ENCODE measurements around the gene RPL29.
"Not testable (repeated sequence)": the region's sequence is repeated elsewhere in the genome, so short reads cannot be mapped to it uniquely, and the experiment has no call there.

The RPL29 gene

GRCh38 chr3:52006017-52006819, 10.5 kb upstream of the RPL29 start:
- no peak for DNase-seq (ENCODE audit: low read depth, low spot score)

DNA sequence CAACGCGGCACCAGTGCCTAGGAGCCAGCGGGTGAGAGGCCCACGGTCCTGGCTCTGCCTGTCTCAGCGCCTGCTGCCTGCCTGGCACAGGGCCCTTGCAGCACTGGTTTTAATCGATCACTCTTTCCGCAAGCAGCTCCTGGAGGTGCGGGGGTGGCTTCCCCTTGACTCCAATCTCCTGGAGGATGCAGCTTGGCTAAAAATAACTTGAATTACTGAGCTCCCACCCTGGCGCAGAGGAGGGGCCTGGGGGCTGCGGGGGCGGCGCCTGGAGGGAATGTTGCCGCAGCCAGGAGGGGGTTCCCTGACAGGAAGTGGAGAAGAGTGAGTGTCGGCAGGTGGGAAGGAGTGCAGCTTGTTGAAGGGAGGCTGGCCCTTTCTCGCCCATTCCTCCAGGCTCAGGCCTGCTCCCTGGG, 9.9 kb upstream of the RPL29 start:
- DNase-seq (ENCODE audit: low read depth, low spot score): peak; percentile 59

GRCh38 chr3:52004906-52005395, 9.3 kb upstream of the RPL29 start:
- DNase-seq (ENCODE audit: low read depth, low spot score): no peak

- peak; percentile 77 for DNase-seq (ENCODE audit: low read depth, low spot score)
These were observed 8.6 kb upstream of the RPL29 start for GRCh38 chr3:52004163-52004787.

DNA sequence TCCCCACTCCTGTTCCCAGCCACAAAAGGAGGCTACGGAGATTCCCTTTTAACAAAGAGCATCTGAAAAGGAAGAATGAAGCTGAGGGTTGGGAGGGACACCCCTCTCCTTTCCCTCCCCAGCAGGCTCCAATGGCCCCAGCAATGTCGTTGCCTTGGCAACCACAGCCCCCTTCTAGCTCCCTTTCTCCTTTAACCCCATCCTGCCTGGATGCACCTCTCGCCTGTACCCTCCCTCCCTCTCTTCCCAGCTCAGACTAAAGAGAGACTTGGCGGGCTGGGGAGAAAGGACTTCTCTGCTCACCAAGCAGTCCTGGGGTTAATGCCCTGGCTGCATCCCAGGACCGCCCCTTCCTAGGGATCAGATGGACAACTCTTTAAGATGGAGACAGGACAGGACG, 7.1 kb upstream of the RPL29 start:
- DNase-seq (ENCODE audit: low read depth, low spot score): no peak

DNA sequence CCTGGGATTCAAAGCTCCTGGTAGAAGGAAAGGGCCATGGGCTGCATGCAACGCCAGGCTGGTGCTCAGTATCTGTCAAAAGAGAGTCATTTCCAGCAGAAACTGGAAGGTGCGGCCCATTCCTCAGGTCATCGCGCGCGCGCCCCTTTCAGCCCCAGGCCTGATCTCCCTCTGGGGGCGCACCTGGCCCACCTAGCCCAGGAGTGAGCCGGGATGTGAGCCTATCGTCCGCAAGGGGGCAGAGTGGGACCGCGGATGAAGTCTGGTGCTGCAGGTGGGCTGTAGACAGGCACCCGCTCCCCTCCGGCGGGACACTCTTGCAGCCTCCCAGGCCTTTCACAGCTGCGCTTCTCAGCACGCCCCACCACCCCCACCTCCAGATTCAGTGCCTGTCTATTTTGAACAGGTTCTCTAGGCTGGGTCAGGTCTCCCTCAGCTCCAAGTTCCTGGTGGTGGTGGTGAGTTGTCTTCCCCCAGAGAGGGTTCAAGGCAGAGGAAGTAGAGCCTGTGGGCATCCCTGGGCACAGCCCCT, 5.8 kb upstream of the RPL29 start:
- DNase-seq (ENCODE audit: low read depth, low spot score): peak; percentile 85

DNA sequence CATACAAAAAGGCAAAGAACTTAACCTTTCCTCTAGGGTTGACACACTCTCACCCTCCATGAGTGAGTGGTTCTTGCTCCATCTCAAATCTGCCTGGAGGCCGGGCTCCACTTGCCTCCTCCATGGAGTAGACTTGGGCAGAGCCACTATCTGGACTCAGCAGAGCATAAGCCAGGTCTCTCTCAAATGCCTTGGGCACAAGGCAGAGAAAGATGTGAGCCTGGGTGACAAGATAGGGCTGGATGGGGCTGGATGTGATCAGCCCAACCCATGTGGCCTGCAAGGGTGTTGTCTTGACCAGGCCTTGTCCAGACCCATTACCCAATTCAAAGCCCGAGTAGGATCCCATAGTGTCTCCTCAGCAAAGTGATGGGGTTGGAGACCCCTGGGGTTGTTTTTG, 4.2 kb upstream of the RPL29 start:
- no peak for DNase-seq (ENCODE audit: low read depth, low spot score)

- DNase-seq (ENCODE audit: low read depth, low spot score): no peak
These were observed 3.1 kb upstream of the RPL29 start for GRCh38 chr3:51998774-51999173.

DNA sequence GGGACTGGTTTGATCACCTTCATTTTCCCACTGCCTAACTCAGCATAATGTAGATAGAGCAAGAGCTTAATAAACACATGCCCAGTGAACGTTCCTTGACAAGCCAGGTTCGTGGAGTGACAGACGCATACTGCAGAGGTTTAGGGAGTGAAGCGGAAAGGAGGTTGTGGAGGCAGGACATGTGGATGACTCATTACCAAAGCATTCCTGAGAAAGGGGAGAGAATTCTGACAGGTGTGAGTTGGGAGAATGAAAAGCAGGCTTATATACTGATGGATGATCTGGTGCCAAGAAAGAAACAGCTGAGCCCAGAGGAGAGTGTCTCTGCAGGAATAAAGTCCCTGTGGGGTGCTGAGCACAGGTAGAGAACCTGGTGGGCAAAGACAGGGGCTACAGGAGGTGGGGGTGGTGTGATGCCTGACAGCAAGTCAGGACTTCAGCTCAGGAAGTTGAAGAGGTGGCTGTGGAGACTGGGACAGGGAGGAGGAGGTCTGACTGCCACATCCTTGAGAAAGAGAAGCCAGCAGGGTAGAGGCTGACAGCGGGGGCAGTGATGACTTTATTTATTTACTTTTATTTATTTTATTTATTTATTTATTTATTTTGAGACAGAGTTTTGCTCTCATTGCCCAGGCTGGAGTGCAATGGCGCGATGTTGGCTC, 2.4 kb upstream of the RPL29 start:
- DNase-seq (ENCODE audit: low read depth, low spot score): peak; percentile 58

- no peak for DNase-seq (ENCODE audit: low read depth, low spot score)
These were observed 1.5 kb upstream of the RPL29 start for GRCh38 chr3:51997172-51997571.

GRCh38 chr3:51994530-51994929, 1.2 kb downstream of the RPL29 start:
- no peak for DNase-seq (ENCODE audit: low read depth, low spot score)

DNA sequence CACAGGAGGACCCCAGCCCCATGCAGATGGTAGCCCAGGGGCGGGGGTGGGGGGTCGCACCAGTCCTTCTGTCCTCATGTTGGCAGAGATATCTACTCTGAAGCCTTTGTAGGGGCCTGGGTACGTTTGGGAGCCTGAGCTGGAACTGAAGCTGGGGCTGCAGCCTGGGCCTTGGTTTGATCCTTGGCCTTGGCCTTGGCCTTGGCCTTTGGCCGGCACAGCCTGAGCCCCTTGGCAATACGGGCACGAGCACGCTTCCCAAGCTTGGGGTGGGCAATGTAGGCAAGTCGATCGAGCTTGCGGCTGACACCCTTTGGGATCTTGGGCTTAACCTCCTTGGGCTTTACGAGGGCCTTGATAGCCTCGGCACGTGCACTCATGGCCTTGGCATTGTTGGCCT, 2.0 kb downstream of the RPL29 start:
- not testable (repeated sequence) for DNase-seq (ENCODE audit: low read depth, low spot score)

GRCh38 chr3:51992017-51992682, 3.5 kb downstream of the RPL29 start:
- DNase-seq (ENCODE audit: low read depth, low spot score): no peak

DNA sequence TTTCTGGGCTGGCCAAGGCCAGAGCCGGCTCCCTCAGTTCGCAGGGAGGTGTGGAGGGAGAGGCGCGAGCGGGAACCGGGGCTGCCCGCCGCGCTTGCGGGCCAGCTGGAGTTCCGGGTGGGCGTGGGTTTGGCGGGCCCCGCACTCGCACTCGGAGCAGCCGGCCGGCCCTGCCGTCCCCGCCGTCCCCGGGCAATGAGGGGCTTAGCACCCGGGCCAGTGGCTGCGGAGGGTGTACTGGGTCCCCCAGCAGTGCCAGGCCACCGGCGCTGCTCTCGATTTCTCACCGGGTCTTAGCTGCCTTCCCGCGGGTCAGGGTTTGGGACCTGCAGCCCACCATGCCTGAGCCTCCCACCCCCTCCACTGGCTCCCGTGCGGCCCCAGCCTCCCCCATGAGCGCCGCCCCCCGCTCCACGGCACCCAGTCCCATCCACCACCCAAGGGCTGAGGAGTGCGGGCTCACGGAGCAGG, 5.2 kb downstream of the RPL29 start:
- not testable (repeated sequence) for DNase-seq (ENCODE audit: low read depth, low spot score)

- no peak for DNase-seq (ENCODE audit: low read depth, low spot score)
These were observed 7.2 kb downstream of the RPL29 start for GRCh38 chr3:51988286-51989146.

DNA sequence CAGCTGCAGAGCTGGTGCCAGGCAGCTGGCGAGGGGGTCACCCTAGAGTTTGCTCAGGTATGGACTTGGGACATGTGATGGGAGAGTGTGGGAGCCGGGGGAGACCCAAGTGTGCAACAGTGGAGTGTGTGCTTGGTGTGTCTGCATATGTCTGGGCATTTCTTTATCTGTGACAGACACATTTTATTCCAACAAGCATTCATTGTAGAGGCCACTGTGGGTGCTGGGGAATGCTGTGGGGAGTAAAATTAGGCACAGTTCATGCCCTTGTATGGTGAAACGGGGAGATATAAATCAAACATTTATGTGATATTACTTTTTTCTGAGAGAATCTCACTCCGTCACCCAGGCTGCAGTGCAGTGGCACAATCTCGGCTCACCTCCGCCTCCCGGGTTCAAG, 8.1 kb downstream of the RPL29 start:
- no peak for DNase-seq (ENCODE audit: low read depth, low spot score)

GRCh38 chr3:51986010-51986947, 9.4 kb downstream of the RPL29 start:
- DNase-seq (ENCODE audit: low read depth, low spot score): no peak

DNA sequence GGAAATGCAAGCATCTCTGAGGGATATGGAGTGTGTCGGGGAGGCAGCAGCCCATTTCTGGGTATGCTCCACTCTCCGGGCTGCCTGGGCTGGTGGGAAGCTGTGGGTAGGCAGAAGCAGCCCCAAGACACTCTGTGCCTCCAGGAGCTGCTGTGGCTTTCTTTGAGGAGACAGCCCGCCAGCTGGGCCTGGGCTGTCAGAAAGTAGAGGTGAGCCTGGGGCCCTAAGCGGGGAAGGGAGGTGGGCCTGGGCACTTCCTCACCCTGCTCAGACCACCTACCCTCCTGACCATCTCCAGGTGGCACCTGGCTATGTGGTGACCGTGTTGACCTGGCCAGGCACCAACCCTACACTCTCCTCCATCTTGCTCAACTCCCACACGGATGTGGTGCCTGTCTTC, 10.6 kb downstream of the RPL29 start:
- DNase-seq (ENCODE audit: low read depth, low spot score): no peak

- DNase-seq (ENCODE audit: low read depth, low spot score): no peak
These were observed 11.4 kb downstream of the RPL29 start for GRCh38 chr3:51984269-51984647.
